K562 (cell line): Measurements from ENCODE around the gene FAM209A. TPM values are rescaled to one million over a fixed set of nuclear protein-coding genes. Genes with fewer than 3 reads are reported as not detected.

Experiments
- ATAC-seq: fragments of 200-7000 bp; cut with Tn5 transposase; 3 replicates; pipeline ENCODE4 v1.9.1; 2020; ENCODE audit warnings: moderate library complexity
- BruUV-seq: library from RNA; stranded (reverse); fragments of 400-500 nt; replicated peaks from 2 replicates; lab custom pipeline; 2021; lab: Mats Ljungman, UMichigan
- CTCF ChIA-PET: fragments of 300-600 bp; formaldehyde crosslinking; extraction: SDS; loops from one replicate; lab custom pipeline; 2021; ENCODE audit warnings: low intra/inter-chr PET ratio; lab: Yijun Ruan, JAX
- POLR2A ChIA-PET: fragments of 300-600, 350-650 bp; sonication (Branson Sonifier 250); formaldehyde crosslinking; extraction: SDS; loops from one replicate; lab custom pipeline; 2021; ENCODE audit warnings: antibody characterized with exemption, inconsistent platforms; lab: Yijun Ruan, JAX
- DNase-seq, 4 experiments: peaks; one replicate each; pipeline versions ENCODE4 v3.0.0 to v3.0.0-alpha.2; 2011 to 2018; ENCODE audit warnings: low spot score in 3 of 4, mixed read lengths in 3 of 4; ENCODE audit errors: extremely low read depth in 1 of 4
- FAIRE-seq: peaks from 2 replicates; lab custom pipeline; 2011; peaks lifted over from hg19 to GRCh38; lab: Jason Lieb, UNC
- H2AFZ ChIP-seq: 2 replicates; pipeline ENCODE4 v1.6.0; 2011; ENCODE audit warnings: low read depth, low read length, control low read depth, inconsistent platforms
- H3K27ac ChIP-seq: fragments of 200-600 bp; 3 replicates; pipeline ENCODE4 v1.8.0; 2011; ENCODE audit warnings: low read depth, mild to moderate bottlenecking, control low read depth, inconsistent platforms, low read length, moderate library complexity, mixed read lengths; ENCODE audit errors: extremely low read depth
- H3K27me3 ChIP-seq, 2 experiments: fragments of 300-600 bp in 1 of 2; 2 replicates in 1 of 2; 3 replicates in 1 of 2; pipeline versions ENCODE4 v1.6.0 to v1.8.0; 2011; ENCODE audit warnings: inconsistent platforms in 2 of 2, low read length in 2 of 2, mild to moderate bottlenecking in 1 of 2, mixed read lengths in 1 of 2, moderate library complexity in 1 of 2; ENCODE audit not compliant: control insufficient read depth in 2 of 2, insufficient read depth in 2 of 2
- H3K36me3 ChIP-seq: fragments of 300-600 bp; 3 replicates; pipeline ENCODE4 v1.8.0; 2011; ENCODE audit warnings: mild to moderate bottlenecking, low read length, inconsistent platforms; ENCODE audit not compliant: control insufficient read depth, insufficient read depth
- H3K4me1 ChIP-seq, 2 experiments: fragments of 200-600 bp in 1 of 2; replicated peaks in 1 of 2; 2 replicates in 1 of 2; 3 replicates in 1 of 2; pipeline versions ENCODE4 v1.5.1 to v1.8.0; 2011; ENCODE audit warnings: inconsistent platforms in 2 of 2, low read length in 2 of 2, mild to moderate bottlenecking in 1 of 2, mixed read lengths in 1 of 2, moderate library complexity in 1 of 2; ENCODE audit not compliant: control insufficient read depth in 2 of 2, insufficient read depth in 2 of 2
- H3K4me2 ChIP-seq: 2 replicates; pipeline ENCODE4 v1.6.1; 2011; ENCODE audit warnings: low read length, control low read depth, inconsistent platforms, mixed read lengths; ENCODE audit not compliant: insufficient read depth
- H3K4me3 ChIP-seq: fragments of 200-600 bp; sonication (generic), shearing (Covaris generic); 2 replicates; pipeline ENCODE4 v1.5.1; 2016; ENCODE audit warnings: control low read depth, inconsistent platforms
- H3K79me2 ChIP-seq: fragments of 200-600 bp; 3 replicates; pipeline ENCODE4 v1.8.0; 2011; ENCODE audit warnings: low read length, inconsistent platforms; ENCODE audit not compliant: control insufficient read depth, insufficient read depth
- H3K9ac ChIP-seq, 2 experiments: 2 replicates each; pipeline versions ENCODE4 v1.6.0 to v1.6.1; 2011; ENCODE audit warnings: low read depth in 2 of 2, low read length in 2 of 2, control low read depth in 1 of 2, inconsistent platforms in 1 of 2, mild to moderate bottlenecking in 1 of 2, mixed read lengths in 1 of 2; ENCODE audit not compliant: insufficient read depth in 1 of 2
- H3K9me1 ChIP-seq: one replicate; pipeline ENCODE4 v1.6.0; 2011; ENCODE audit warnings: inconsistent platforms, mild to moderate bottlenecking, low read length, moderate library complexity; ENCODE audit not compliant: control insufficient read depth, insufficient read depth
- H3K9me3 ChIP-seq: replicated peaks from 2 replicates; pipeline ENCODE4 v1.5.1; 2011; ENCODE audit warnings: low read depth, low read length, inconsistent platforms; ENCODE audit not compliant: control insufficient read depth, insufficient read depth
- H4K20me1 ChIP-seq: replicated peaks from 2 replicates; pipeline ENCODE4 v1.6.1; 2011; ENCODE audit warnings: low read length, inconsistent platforms, mixed read lengths; ENCODE audit not compliant: control insufficient read depth, insufficient read depth
- CBX1 ChIP-seq: sonication (generic); IDR thresholded peaks from 2 replicates; pipeline ENCODE4 v1.6.1; 2016; ENCODE audit warnings: antibody characterized with exemption, low read depth, mild to moderate bottlenecking
- FOXA3 ChIP-seq, 2 experiments: fragments of 450-650 bp in 1 of 2; sonication (generic) in 1 of 2; formaldehyde crosslinking; IDR thresholded peaks in 1 of 2; conservative IDR thresholded peaks in 1 of 2; 2 replicates each; pipeline versions ENCODE4 v1.4.0 to v1.8.0; 2020 to 2022; ENCODE audit warnings: mild to moderate bottlenecking in 2 of 2, missing genetic modification reagents in 1 of 2
- HDAC6 ChIP-seq: IDR thresholded peaks from 2 replicates; pipeline ENCODE4 v1.6.1; 2012; ENCODE audit warnings: low read depth, mild to moderate bottlenecking, control low read depth, inconsistent platforms, low read length, moderate library complexity
- MECOM ChIP-seq: fragments of 250-450 bp; sonication (Bioruptor Pico); IDR thresholded peaks from 2 replicates; pipeline ENCODE4 v1.8.0; 2022; ENCODE audit warnings: inconsistent platforms
- MYNN ChIP-seq, 2 experiments: sonication (generic); formaldehyde crosslinking in 1 of 2; IDR thresholded peaks; 2 replicates each; pipeline versions ENCODE4 v1.5.0 to v1.6.1; 2016 to 2020; ENCODE audit warnings: antibody characterized with exemption in 1 of 2, missing genetic modification reagents in 1 of 2
- POLR2A ChIP-seq: fragments of 450-650 bp; conservative IDR thresholded peaks from 2 replicates; pipeline ENCODE4 v1.6.1; 2016
- ZKSCAN3 ChIP-seq: fragments of 250-450 bp; sonication (Bioruptor Pico); IDR thresholded peaks from 2 replicates; pipeline ENCODE4 v1.4.0; 2020
- ZNF232 ChIP-seq: sonication (generic); formaldehyde crosslinking; IDR thresholded peaks from 2 replicates; pipeline ENCODE4 v1.8.0; 2022; ENCODE audit warnings: mild to moderate bottlenecking, missing genetic modification reagents
- ZNF239 ChIP-seq: fragments of 250-450 bp; sonication (Bioruptor Pico); IDR thresholded peaks from 2 replicates; pipeline ENCODE4 v1.4.0; 2020; ENCODE audit warnings: mild to moderate bottlenecking
- ZNF445 ChIP-seq: fragments of 250-450 bp; sonication (Bioruptor Pico); IDR thresholded peaks from 2 replicates; pipeline ENCODE4 v1.4.0; 2020; ENCODE audit warnings: low read depth, mild to moderate bottlenecking, moderate library complexity
- WGBS: fragments of 100-300 bp; shearing (Covaris generic); methylation state at CpG from one replicate; pipeline ENCODE4 v1.1.6; 2016; ENCODE audit warnings: low coverage, mixed read lengths; ENCODE audit not compliant: insufficient coverage; ENCODE audit errors: missing lambda C conversion rate; 5-methylcytosine and 5-hydroxymethylcytosine counted together
- in situ Hi-C: fragments of 300-500 bp; cut with MboI; formaldehyde crosslinking; loops from 4 replicates; pipeline ENCODE4 v1.15.0; 2018; ENCODE audit warnings: inconsistent platforms, mixed read lengths
- intact Hi-C: fragments of 100-400 bp; cut with micrococcal nuclease; formaldehyde crosslinking; loops from 2 replicates; pipeline ENCODE4 v1.14.2; 2022
- polyA plus RNA-seq, 8 experiments: library from polyadenylated mRNA; depleted of rRNA in 4 of 8; stranded (reverse) in 5 of 8; unstranded in 3 of 8; fragments of >200 nt; fragmentation: Nextera tagmentation in 2 of 8; fragmentation: Illumina TruSeq in 1 of 8; extraction: Ambion mirVana in 2 of 8; extraction: Trizol in 1 of 8; gene quantifications; 2 replicates each; pipeline versions ENCODE4 v1.2.1 to v1.2.3, GENCODE V29; 2011 to 2014; ENCODE audit warnings: inconsistent platforms in 1 of 8, missing spikeins in 1 of 8
- total RNA-seq, 7 experiments: library from RNA; depleted of rRNA in 6 of 7; stranded (reverse); fragments of >200 nt in 6 of 7; fragmentation: Illumina TruSeq in 2 of 7; extraction: Trizol in 2 of 7; gene quantifications; 2 replicates each; pipeline versions ENCODE4 v1.2.1 to v1.2.3, GENCODE V29; 2011 to 2021; ENCODE audit warnings: low replicate concordance in 1 of 7
- TF ChIP-seq, protein P1 (sequence below): sonication (generic); formaldehyde crosslinking; IDR thresholded peaks from 2 replicates; pipeline ENCODE4 v1.8.0; 2022; ENCODE audit warnings: mild to moderate bottlenecking, missing genetic modification reagents, borderline replicate concordance
- TF ChIP-seq, protein P2 (sequence below), 2 experiments: fragments of 450-650 bp; IDR thresholded peaks; 2 replicates each; pipeline ENCODE4 v1.6.1; 2016; ENCODE audit warnings: mild to moderate bottlenecking in 2 of 2, borderline replicate concordance in 1 of 2, low read depth in 1 of 2, moderate library complexity in 1 of 2
- TF ChIP-seq, protein P3 (sequence below): fragments of 250-450 bp; sonication (Bioruptor Pico); IDR thresholded peaks from 2 replicates; pipeline ENCODE4 v1.8.0; 2021; ENCODE audit warnings: moderate library complexity, mild to moderate bottlenecking, inconsistent platforms

FAM209A gene
- total and polyA plus RNA-seq, 9 of the 15 experiments (the other 6 are each of a cell fraction or from before 2014, with no cell fraction given), result 0.08 to 0.15 (median 0.11) TPM; not detected in 6

DNA sequence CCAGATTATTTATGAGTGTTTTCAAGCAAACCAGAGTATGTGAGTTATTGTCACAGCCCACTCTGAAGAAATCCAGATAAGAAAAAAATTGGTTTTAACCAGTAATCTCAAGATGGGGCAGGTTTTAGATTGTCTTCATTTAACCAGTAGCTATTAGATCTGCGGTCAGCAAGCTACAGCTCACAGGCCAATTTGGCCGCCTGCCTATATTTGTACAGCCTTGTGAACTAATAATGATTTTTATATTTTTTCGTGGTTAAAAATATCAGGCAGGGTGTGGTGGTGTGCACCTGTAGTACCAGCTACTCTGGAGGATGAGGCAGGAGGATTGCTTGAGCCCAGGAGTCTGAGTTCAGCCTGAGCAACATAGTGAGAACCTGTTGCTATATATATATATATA is 13.5 kb downstream of the FAM209A start:
- intact Hi-C loops (no loop called here), in situ Hi-C loops (no loop called here)
- Histone ChIP-seq H3K4me1 (no peaks in the 10 kb centered on the region; a peak in 2 of 5 replicates), H3K79me2 (no peaks in the 10 kb centered on the region), H4K20me1 (no peaks in the 10 kb centered on the region), H3K27me3 (peaks cover 16 to 42% of the 10 kb centered on the region in 2 experiments; a peak in 4 of 5 replicates), H3K9ac (no peak overlapping the region), H3K36me3 (no peaks in the 10 kb centered on the region), H3K4me2 (no peak overlapping the region), H3K9me1 (no peaks in the 10 kb centered on the region), H2AFZ (no peak overlapping the region), H3K27ac (no peak overlapping the region), H3K9me3 (no peaks in the 10 kb centered on the region), H3K4me3 (no peak overlapping the region)
- no peak for FAIRE-seq
- POLR2A ChIA-PET, result no interaction called here
- 2% methylated on average over 3 of the region's 3 CpGs for WGBS
- DNase-seq, result no peak
- ATAC-seq, result no peak
- no TSS peak for BruUV-seq
- CTCF ChIA-PET, result no interaction called here
- TF ChIP-seq, protein P1, sequence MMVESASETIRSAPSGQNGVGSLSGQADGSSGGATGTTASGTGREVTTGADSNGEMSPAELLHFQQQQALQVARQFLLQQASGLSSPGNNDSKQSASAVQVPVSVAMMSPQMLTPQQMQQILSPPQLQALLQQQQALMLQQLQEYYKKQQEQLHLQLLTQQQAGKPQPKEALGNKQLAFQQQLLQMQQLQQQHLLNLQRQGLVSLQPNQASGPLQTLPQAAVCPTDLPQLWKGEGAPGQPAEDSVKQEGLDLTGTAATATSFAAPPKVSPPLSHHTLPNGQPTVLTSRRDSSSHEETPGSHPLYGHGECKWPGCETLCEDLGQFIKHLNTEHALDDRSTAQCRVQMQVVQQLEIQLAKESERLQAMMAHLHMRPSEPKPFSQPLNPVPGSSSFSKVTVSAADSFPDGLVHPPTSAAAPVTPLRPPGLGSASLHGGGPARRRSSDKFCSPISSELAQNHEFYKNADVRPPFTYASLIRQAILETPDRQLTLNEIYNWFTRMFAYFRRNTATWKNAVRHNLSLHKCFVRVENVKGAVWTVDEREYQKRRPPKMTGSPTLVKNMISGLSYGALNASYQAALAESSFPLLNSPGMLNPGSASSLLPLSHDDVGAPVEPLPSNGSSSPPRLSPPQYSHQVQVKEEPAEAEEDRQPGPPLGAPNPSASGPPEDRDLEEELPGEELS (CRISPR knock-in tag), result no peak
- TF ChIP-seq ZNF239 (no peak), ZNF445 (CRISPR knock-in tag) (no peak), MYNN (IDR thresholded peaks at IDR 0.05) (no peak), MYNN (CRISPR knock-in tag; IDR thresholded peaks at IDR 0.05) (no peak), ZNF232 (CRISPR knock-in tag) (no peak), HDAC6 (no peak), ZKSCAN3 (no peak), CBX1 (no peak), POLR2A (no peak), MECOM (CRISPR knock-in tag) (no peak), FOXA3 (CRISPR knock-in tag; conservative IDR thresholded peaks at IDR 0.05 in 1 of 2, IDR thresholded peaks at IDR 0.05 in 1 of 2) (no peak)
- TF ChIP-seq, protein P2, sequence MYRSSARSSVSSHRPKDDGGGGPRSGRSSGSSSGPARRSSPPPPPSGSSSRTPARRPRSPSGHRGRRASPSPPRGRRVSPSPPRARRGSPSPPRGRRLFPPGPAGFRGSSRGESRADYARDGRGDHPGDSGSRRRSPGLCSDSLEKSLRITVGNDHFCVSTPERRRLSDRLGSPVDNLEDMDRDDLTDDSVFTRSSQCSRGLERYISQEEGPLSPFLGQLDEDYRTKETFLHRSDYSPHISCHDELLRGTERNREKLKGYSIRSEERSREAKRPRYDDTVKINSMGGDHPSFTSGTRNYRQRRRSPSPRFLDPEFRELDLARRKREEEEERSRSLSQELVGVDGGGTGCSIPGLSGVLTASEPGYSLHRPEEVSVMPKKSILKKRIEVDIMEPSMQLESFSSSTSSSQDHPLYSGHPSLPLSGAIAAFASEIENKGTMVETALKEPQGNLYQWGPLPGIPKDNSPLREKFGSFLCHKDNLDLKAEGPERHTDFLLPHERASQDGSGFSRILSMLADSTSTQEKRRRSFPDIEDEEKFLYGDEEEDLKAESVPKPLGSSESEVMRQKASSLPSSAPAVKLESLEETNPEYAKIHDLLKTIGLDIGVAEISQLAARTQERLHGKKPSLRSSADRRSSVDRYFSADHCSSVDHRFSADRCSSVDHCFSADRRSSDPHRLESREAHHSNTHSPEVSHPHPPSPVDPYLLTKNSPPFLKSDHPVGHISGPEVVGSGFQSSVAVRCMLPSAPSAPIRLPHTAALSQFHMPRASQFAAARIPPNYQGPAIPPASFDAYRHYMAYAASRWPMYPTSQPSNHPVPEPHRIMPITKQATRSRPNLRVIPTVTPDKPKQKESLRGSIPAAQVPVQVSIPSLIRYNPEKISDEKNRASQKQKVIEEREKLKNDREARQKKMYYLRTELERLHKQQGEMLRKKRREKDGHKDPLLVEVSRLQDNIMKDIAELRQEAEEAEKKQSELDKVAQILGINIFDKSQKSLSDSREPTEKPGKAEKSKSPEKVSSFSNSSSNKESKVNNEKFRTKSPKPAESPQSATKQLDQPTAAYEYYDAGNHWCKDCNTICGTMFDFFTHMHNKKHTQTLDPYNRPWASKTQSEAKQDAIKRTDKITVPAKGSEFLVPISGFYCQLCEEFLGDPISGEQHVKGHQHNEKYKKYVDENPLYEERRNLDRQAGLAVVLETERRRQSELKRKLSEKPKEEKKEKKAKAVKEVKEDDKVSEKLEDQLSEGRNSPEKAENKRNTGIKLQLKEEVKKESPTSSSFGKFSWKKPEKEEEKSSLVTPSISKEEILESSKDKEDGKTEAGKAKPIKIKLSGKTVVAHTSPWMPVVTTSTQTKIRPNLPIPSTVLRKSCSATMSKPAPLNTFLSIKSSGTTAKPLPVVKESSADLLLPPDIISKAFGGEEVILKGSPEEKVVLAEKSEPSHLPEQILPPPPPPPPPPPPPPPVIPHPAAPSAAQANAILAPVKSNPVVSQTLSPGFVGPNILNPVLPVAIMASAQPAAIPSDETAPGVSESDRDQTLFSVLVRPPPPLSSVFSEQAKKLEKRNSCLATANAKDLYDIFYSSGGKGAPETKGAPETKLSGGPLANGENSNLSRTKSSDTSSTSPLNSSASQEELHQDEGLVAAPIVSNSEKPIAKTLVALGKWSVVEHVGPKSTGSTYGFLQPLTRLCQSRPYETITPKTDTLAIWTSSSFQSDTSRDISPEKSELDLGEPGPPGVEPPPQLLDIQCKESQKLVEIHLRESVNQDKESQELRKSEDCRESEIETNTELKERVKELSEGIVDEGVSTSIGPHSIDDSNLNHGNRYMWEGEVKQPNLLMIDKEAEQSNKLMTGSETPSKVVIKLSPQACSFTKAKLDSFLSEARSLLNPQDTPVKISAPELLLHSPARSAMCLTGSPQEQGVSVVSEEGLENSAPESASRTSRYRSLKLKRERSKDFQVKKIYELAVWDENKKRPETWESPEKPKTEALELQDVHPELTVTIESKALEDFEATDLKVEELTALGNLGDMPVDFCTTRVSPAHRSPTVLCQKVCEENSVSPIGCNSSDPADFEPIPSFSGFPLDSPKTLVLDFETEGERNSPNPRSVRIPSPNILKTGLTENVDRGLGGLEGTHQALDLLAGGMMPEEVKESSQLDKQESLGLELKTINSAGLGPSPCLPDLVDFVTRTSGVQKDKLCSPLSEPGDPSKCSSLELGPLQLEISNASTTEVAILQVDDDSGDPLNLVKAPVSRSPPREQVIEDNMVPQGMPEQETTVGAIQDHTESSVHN (IDR thresholded peaks at IDR 0.05; ENCODE audit: borderline replicate concordance in 1 of 2, low read depth in 1 of 2), result no peak
- TF ChIP-seq, protein P3, sequence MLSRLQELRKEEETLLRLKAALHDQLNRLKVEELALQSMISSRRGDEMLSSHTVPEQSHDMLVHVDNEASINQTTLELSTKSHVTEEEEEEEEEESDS (CRISPR knock-in tag), result no peak
